A549 (cell line): ENCODE measurements around the gene GNA15. TPM values are rescaled to one million over a fixed set of nuclear protein-coding genes. Genes with fewer than 3 reads are reported as not detected.

ENCODE experiments used
- ATAC-seq, 2 experiments: fragments of 200-7000 bp in 1 of 2; fragments of >200 bp in 1 of 2; cut with Nextera tagmentation in 1 of 2; cut with Tn5 transposase in 1 of 2; 3 replicates each; pipeline versions ENCODE4 v1.8.0 to v1.9.1; 2018 to 2020; ENCODE audit warnings: mild to moderate bottlenecking in 1 of 2, moderate library complexity in 1 of 2
- CTCF ChIA-PET: fragments of 300-600 bp; sonication (Branson Sonifier 250); formaldehyde crosslinking; extraction: SDS; loops from one replicate; lab custom pipeline; 2021; ENCODE audit warnings: antibody characterized with exemption, inconsistent platforms; lab: Yijun Ruan, JAX
- POLR2A ChIA-PET: fragments of 350-600 bp; formaldehyde crosslinking; extraction: SDS; loops from one replicate; lab custom pipeline; 2021; ENCODE audit warnings: antibody characterized with exemption, inconsistent platforms; lab: Yijun Ruan, JAX
- DNase-seq, 2 experiments: peaks; one replicate each; pipeline versions ENCODE4 v3.0.0 to v3.0.0-alpha.2; 2011 to 2016; ENCODE audit warnings: low read depth in 1 of 2, low spot score in 1 of 2
- FAIRE-seq: peaks from 2 replicates; lab custom pipeline; 2011; peaks lifted over from hg19 to GRCh38; lab: Jason Lieb, UNC
- H3K27ac ChIP-seq, 2 experiments: fragments of >200 bp; sonication (Bioruptor Twin); formaldehyde crosslinking; 3 replicates each; pipeline ENCODE4 v1.5.1; 2016 to 2017
- H3K4me1 ChIP-seq: fragments of >200 bp; sonication (Bioruptor Twin); formaldehyde crosslinking; 3 replicates; pipeline ENCODE4 v1.6.1; 2016
- H3K4me2 ChIP-seq: fragments of >200 bp; sonication (Bioruptor Twin); formaldehyde crosslinking; 3 replicates; pipeline ENCODE4 v1.6.1; 2016
- H3K4me3 ChIP-seq: fragments of >200 bp; sonication (Bioruptor Twin); formaldehyde crosslinking; 3 replicates; pipeline ENCODE4 v1.5.1; 2016
- H3K9me3 ChIP-seq: fragments of >200 bp; sonication (Bioruptor Twin); formaldehyde crosslinking; 3 replicates; pipeline ENCODE4 v1.6.1; 2016
- E2F6 ChIP-seq: IDR thresholded peaks from 2 replicates; pipeline ENCODE4 v1.6.1; 2012; ENCODE audit warnings: low read depth, borderline replicate concordance
- ZNF302 ChIP-seq: fragments of 250-450 bp; sonication (Bioruptor Pico); IDR thresholded peaks from 2 replicates; pipeline ENCODE4 v1.9.0; 2021; ENCODE audit warnings: inconsistent platforms, mild to moderate bottlenecking, moderate library complexity
- WGBS: methylation state at CpG from one replicate; pipeline ENCODE4 v1.1.6; 2017; ENCODE audit errors: missing lambda C conversion rate; 5-methylcytosine and 5-hydroxymethylcytosine counted together
- polyA plus RNA-seq, 4 experiments: library from polyadenylated mRNA; depleted of rRNA in 3 of 4; stranded (reverse); fragments of >200 nt; fragmentation: RNase III in 1 of 4; extraction: RNeasy Plus Mini Kit Qiagen cat#74134 plus additional on column Dnase treatment in 1 of 4; gene quantifications; 2 replicates in 3 of 4; 3 replicates in 1 of 4; pipeline ENCODE4 v1.2.3, GENCODE V29; 2011 to 2017

GNA15 gene
- polyA plus RNA-seq, 2 of the 4 experiments (the other 2 are of a cell fraction), result 0.06 TPM; not detected in 1

GRCh38 chr19:3213159-3213558 is 77.3 kb downstream of the GNA15 start:
- WGBS, result 93% methylated on average over 6 of the region's 7 CpGs
- DNase-seq (no peak), ATAC-seq (no peak), FAIRE-seq (no peak)
- no peak overlapping the region for H3K4me2 ChIP-seq
- H3K4me3 ChIP-seq, result no peak overlapping the region
- H3K4me1 ChIP-seq, result no peaks in the 10 kb centered on the region
- no peak for TF ChIP-seq ZNF302 (CRISPR knock-in tag)
- TF ChIP-seq E2F6, result no peak
- ChIA-PET CTCF (no interaction called here), POLR2A (no interaction called here)
- H3K9me3 ChIP-seq, result no peaks in the 10 kb centered on the region
- no peak overlapping the region for H3K27ac ChIP-seq

Other genes starting within 250 kb of the GNA15 start
- 2.6 and 3.3 TPM in 2 replicates for gene ZNF57, start 235.1 kb upstream of the GNA15 start, polyA plus RNA-seq (2011; rRNA removed)
- 1.9 to 2.5 TPM (median 2.2 TPM) in 3 replicates for gene ZNF57, start 235.1 kb upstream of the GNA15 start, polyA plus RNA-seq (2017; fragmentation: RNase III; extraction: RNeasy Plus Mini Kit Qiagen cat#74134 plus additional on column Dnase treatment)
- 3.4 and 4.1 TPM in 2 replicates for gene ZNF77, start 191.1 kb upstream of the GNA15 start, polyA plus RNA-seq (2011; rRNA removed)
- 1.7 to 1.9 TPM (median 1.7 TPM) in 3 replicates for gene ZNF77, start 191.1 kb upstream of the GNA15 start, polyA plus RNA-seq (2017; fragmentation: RNase III; extraction: RNeasy Plus Mini Kit Qiagen cat#74134 plus additional on column Dnase treatment)
- gene TLE6, start 158.5 kb upstream of the GNA15 start, polyA plus RNA-seq (2011; rRNA removed), result 3.1 and 6.1 TPM in 2 replicates
- 4.2 to 5.4 TPM (median 5.1 TPM) in 3 replicates for gene TLE6, start 158.5 kb upstream of the GNA15 start, polyA plus RNA-seq (2017; fragmentation: RNase III; extraction: RNeasy Plus Mini Kit Qiagen cat#74134 plus additional on column Dnase treatment)
- gene TLE2, start 106.8 kb upstream of the GNA15 start, polyA plus RNA-seq (2011; rRNA removed), result 2.1 and 2.7 TPM in 2 replicates
- 1.9 to 3.1 TPM (median 2.6 TPM) in 3 replicates for gene TLE2, start 106.8 kb upstream of the GNA15 start, polyA plus RNA-seq (2017; fragmentation: RNase III; extraction: RNeasy Plus Mini Kit Qiagen cat#74134 plus additional on column Dnase treatment)
- 171 and 183 TPM in 2 replicates for gene TLE5, start 73.5 kb upstream of the GNA15 start, polyA plus RNA-seq (2011; rRNA removed)
- 191 to 231 TPM (median 216 TPM) in 3 replicates for gene TLE5, start 73.5 kb upstream of the GNA15 start, polyA plus RNA-seq (2017; fragmentation: RNase III; extraction: RNeasy Plus Mini Kit Qiagen cat#74134 plus additional on column Dnase treatment)
- 5.5 and 8.6 TPM in 2 replicates for gene GNA11, start 41.7 kb upstream of the GNA15 start, polyA plus RNA-seq (2011; rRNA removed)
- gene GNA11, start 41.7 kb upstream of the GNA15 start, polyA plus RNA-seq (2017; fragmentation: RNase III; extraction: RNeasy Plus Mini Kit Qiagen cat#74134 plus additional on column Dnase treatment), result 29.0 to 32.8 TPM (median 30.5 TPM) in 3 replicates
- gene S1PR4, start 42.7 kb downstream of the GNA15 start, polyA plus RNA-seq (2011; rRNA removed), result 0.09 TPM in 1 of 2 replicates, not detected in the other
- 0.08 to 0.33 TPM (median 0.17 TPM) in 3 replicates for gene S1PR4, start 42.7 kb downstream of the GNA15 start, polyA plus RNA-seq (2017; fragmentation: RNase III; extraction: RNeasy Plus Mini Kit Qiagen cat#74134 plus additional on column Dnase treatment)
- gene NCLN, start 49.9 kb downstream of the GNA15 start, polyA plus RNA-seq (2011; rRNA removed), result 22.8 and 27.6 TPM in 2 replicates
- 55.5 to 58.5 TPM (median 55.5 TPM) in 3 replicates for gene NCLN, start 49.9 kb downstream of the GNA15 start, polyA plus RNA-seq (2017; fragmentation: RNase III; extraction: RNeasy Plus Mini Kit Qiagen cat#74134 plus additional on column Dnase treatment)
- gene CELF5, start 88.6 kb downstream of the GNA15 start, polyA plus RNA-seq (2011; rRNA removed), result 0.31 and 0.42 TPM in 2 replicates
- gene CELF5, start 88.6 kb downstream of the GNA15 start, polyA plus RNA-seq (2017; fragmentation: RNase III; extraction: RNeasy Plus Mini Kit Qiagen cat#74134 plus additional on column Dnase treatment), result 0.61 to 0.87 TPM (median 0.75 TPM) in 3 replicates
- gene NFIC, start 230.6 kb downstream of the GNA15 start, polyA plus RNA-seq (2011; rRNA removed), result 2.6 and 4.7 TPM in 2 replicates
- gene NFIC, start 230.6 kb downstream of the GNA15 start, polyA plus RNA-seq (2017; fragmentation: RNase III; extraction: RNeasy Plus Mini Kit Qiagen cat#74134 plus additional on column Dnase treatment), result 34.6 to 36.4 TPM (median 34.9 TPM) in 3 replicates